Thyroid gland (tissue), 4 donors: ENCODE measurements around the gene DOLPP1. TPM values are rescaled to one million over a fixed set of nuclear protein-coding genes. Genes with fewer than 3 reads are reported as not detected.

ENCODE experiments used
- DNase-seq, 2 donors: peaks; one replicate each; pipeline ENCODE4 v3.0.0-alpha.2; 2019
- H3K27ac ChIP-seq, 3 donors: fragments of 200-600 bp; sonication (generic); 1 replicate in 2 of 3; 2 replicates in 1 of 3; pipeline ENCODE4 v1.5.1; 2016 to 2019; ENCODE audit warnings: mild to moderate bottlenecking in 1 of 3, moderate library complexity in 1 of 3
- H3K27me3 ChIP-seq: fragments of 200-600 bp; sonication (generic); one replicate; pipeline ENCODE4 v1.5.1; 2019
- H3K36me3 ChIP-seq, 2 donors: fragments of 200-600 bp; sonication (generic); one replicate each; pipeline ENCODE4 v1.5.1; 2016 to 2019
- H3K4me1 ChIP-seq, 2 donors: fragments of 200-600 bp; sonication (generic); one replicate each; pipeline ENCODE4 v1.5.1; 2017 to 2019
- H3K4me3 ChIP-seq, 3 donors: fragments of 200-600 bp; sonication (generic); replicated peaks in 1 of 3; 1 replicate in 2 of 3; 2 replicates in 1 of 3; pipeline ENCODE4 v1.5.1; 2016; ENCODE audit warnings: mild to moderate bottlenecking in 1 of 3
- H3K9me3 ChIP-seq: fragments of 200-600 bp; sonication (generic); one replicate; pipeline ENCODE4 v1.5.1; 2017
- CTCF ChIP-seq, 6 experiments: fragments of 200-600 bp in 3 of 6; fragments of 450-650 bp in 3 of 6; sonication (generic) in 3 of 6; IDR thresholded peaks; one replicate each; pipeline ENCODE4 v1.5.1; 2016 to 2019; ENCODE audit warnings: antibody characterized with exemption in 6 of 6, mild to moderate bottlenecking in 2 of 6, inconsistent platforms in 1 of 6, moderate library complexity in 1 of 6
- POLR2A ChIP-seq, 2 donors: fragments of 450-650 bp; IDR thresholded peaks; one replicate each; pipeline ENCODE4 v1.6.1; 2017; ENCODE audit warnings: antibody characterized with exemption in 2 of 2, mild to moderate bottlenecking in 2 of 2, moderate library complexity in 1 of 2
- WGBS, 2 donors: methylation state at CpG; one replicate each; pipeline ENCODE4 v1.1.5; 2017; 5-methylcytosine and 5-hydroxymethylcytosine counted together
- intact Hi-C: fragments of 100-400 bp; cut with DNase I; formaldehyde crosslinking; loops from one replicate; pipeline ENCODE4 v1.15.1; 2023
- total RNA-seq, 4 donors: library from RNA; depleted of rRNA; stranded (reverse); fragments of >200 nt; gene quantifications; one replicate each; pipeline ENCODE4 v1.2.3, GENCODE V29; 2016

Gene DOLPP1
- total RNA-seq, 4 donors from 2014 or later, result 6.0 to 10.9 (median 8.3) TPM

- WGBS, 2 donors, result 82 to 87% methylated on average over 13 to 15 of the region's 21 CpGs
- DNase-seq, result no peak
- intact Hi-C loops, result no loop called here
- H3K27ac ChIP-seq, result no peak overlapping the region
- H3K27me3 ChIP-seq, result no peaks in the 10 kb centered on the region
- H3K36me3 ChIP-seq, result peaks cover 17 to 20% of the 10 kb centered on the region in 2 donors
- TF ChIP-seq CTCF (IDR thresholded peaks at IDR 0.05) (no peak), POLR2A (IDR thresholded peaks at IDR 0.05) (no peak)
- no peak overlapping the region for H3K4me3 ChIP-seq
- H3K4me1 ChIP-seq, result no peaks in the 10 kb centered on the region
- no peaks in the 10 kb centered on the region for H3K9me3 ChIP-seq
Measured at GRCh38 chr9:129070696-129071525, 10.0 kb upstream of the DOLPP1 start.

- TF ChIP-seq POLR2A (IDR thresholded peaks at IDR 0.05) (no peak), CTCF (IDR thresholded peaks at IDR 0.05) (no peak)
- no peaks in the 10 kb centered on the region for H3K9me3 ChIP-seq
- no peaks in the 10 kb centered on the region for H3K27me3 ChIP-seq
- H3K36me3 ChIP-seq, result peaks cover 14 to 20% of the 10 kb centered on the region in 2 donors
- 51 to 72% methylated on average over 6 to 9 of the region's 10 CpGs for WGBS, 2 donors
- no peak overlapping the region for H3K4me3 ChIP-seq
- no peak overlapping the region for H3K27ac ChIP-seq
- DNase-seq, result no peak
- intact Hi-C loops, result no loop called here
- H3K4me1 ChIP-seq, result no peaks in the 10 kb centered on the region
Measured at GRCh38 chr9:129071526-129072126, 9.3 kb upstream of the DOLPP1 start.

- peak; percentile 23 to 37 for DNase-seq
- WGBS, 2 donors, result 58 to 64% methylated on average over 9 of the region's 9 CpGs
- Histone ChIP-seq H3K36me3 (peaks cover 13 to 19% of the 10 kb centered on the region in 2 donors), H3K4me3 (no peak overlapping the region), H3K27ac (no peak overlapping the region), H3K4me1 (no peaks in the 10 kb centered on the region), H3K9me3 (no peaks in the 10 kb centered on the region), H3K27me3 (no peaks in the 10 kb centered on the region)
- TF ChIP-seq POLR2A (IDR thresholded peaks at IDR 0.05), result no peak
- TF ChIP-seq CTCF (IDR thresholded peaks at IDR 0.05), result no peak
- intact Hi-C loops, result no loop called here
Measured at GRCh38 chr9:129072171-129072570, 8.7 kb upstream of the DOLPP1 start.

- H3K27me3 ChIP-seq, result no peaks in the 10 kb centered on the region
- TF ChIP-seq POLR2A (IDR thresholded peaks at IDR 0.05) (no peak), CTCF (IDR thresholded peaks at IDR 0.05) (no peak)
- H3K4me3 ChIP-seq, result no peak overlapping the region
- H3K9me3 ChIP-seq, result no peaks in the 10 kb centered on the region
- WGBS, 2 donors, result 87 to 90% methylated on average over 8 of the region's 8 CpGs
- DNase-seq, result no peak
- intact Hi-C loops, result no loop called here
- H3K27ac ChIP-seq, result no peak overlapping the region
- no peaks in the 10 kb centered on the region for H3K4me1 ChIP-seq
- H3K36me3 ChIP-seq, result peaks cover 5 to 7% of the 10 kb centered on the region in 2 donors
Measured at GRCh38 chr9:129073404-129073803, 7.5 kb upstream of the DOLPP1 start.

GRCh38 chr9:129074106-129074505 lies 6.8 kb upstream of the DOLPP1 start:
- no peak for TF ChIP-seq POLR2A (IDR thresholded peaks at IDR 0.05)
- no peak for TF ChIP-seq CTCF (IDR thresholded peaks at IDR 0.05)
- Histone ChIP-seq H3K36me3 (peaks cover under 1 to 5% of the 10 kb centered on the region in 2 donors), H3K27me3 (no peaks in the 10 kb centered on the region), H3K27ac (no peak overlapping the region), H3K4me3 (no peak overlapping the region), H3K9me3 (no peaks in the 10 kb centered on the region), H3K4me1 (no peaks in the 10 kb centered on the region)
- 77 to 93% methylated on average over 3 of the region's 3 CpGs for WGBS, 2 donors
- intact Hi-C loops, result no loop called here
- DNase-seq, result no peak
